Limb (tissue), 2 donors: ENCODE measurements around the gene VANGL1.

Source experiments
- DNase-seq, 2 donors: peaks; one replicate each; pipeline ENCODE4 v3.0.0-alpha.2; 2016; ENCODE audit errors: extremely low spot score in 2 of 2

The VANGL1 gene

DNA sequence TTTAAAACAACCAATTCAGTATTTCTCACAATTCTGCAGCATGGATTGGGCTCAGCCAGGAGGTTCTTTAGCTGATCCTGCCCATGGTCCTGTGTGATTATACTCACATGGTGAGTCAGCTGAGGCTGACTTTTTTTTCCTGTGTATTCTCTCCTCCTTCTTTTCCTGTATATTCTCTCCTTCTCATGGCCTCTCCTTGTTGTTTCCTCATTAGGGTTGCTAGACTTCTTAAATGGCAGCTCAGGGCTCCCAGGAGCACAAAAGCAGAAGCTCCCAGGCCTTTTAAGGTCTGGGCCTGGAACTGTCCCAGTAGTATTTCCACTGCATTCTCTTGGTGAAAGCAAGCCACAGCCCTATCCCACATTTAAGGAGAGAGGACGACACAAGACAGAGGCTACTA lies 26.8 kb downstream of the VANGL1 start:
- no peak for DNase-seq

DNA sequence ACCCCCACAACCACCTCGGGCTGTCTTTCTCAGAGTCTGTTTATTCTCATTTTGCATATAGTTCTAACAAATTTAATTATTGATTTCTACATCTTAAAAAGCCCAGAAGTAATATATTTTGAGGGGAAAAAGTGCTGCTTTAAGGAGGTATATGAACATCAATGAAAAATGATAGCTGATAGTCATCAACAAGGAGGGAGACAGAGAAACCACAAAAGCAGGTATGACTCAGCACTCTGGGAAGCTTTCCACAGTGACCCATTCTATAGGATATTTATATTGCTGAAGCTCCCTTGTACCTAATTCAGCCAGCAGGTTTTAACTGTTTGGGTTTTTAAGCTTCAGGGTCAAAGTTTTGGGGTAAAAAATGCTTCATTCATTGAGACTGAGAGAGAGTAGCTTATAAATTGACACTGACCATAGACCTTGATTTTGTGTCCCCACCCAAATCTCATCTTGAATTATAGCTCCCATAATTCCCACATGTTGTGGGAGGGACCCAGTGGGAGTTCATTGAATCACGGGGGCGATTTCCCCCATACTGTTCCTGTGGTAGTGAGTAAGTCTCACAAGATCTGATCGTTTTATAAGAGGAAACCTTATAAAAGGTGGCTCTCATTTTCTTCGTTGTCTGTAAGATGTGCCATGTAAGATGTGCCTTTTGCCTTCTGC lies 27.4 kb downstream of the VANGL1 start:
- DNase-seq: no peak

DNA sequence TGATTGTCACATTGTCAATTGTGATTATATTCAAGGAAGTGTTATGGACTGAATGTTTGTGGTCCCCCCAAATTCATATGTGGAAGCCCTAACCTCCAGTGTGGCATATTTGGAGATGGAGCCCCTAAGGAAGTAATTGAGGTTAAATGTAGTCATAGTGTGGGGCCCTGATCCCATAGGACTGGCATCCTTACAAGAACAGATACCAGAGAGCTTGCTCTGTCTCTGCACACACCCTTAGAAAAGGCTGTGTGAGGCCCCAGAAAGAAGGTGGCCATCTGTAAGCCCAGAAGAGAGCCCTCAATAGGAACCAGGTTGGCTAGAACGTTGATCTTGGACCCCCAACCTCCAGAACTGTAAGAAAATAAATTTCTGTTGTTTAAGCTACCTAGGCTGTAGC lies 28.1 kb downstream of the VANGL1 start:
- DNase-seq: no peak

DNA sequence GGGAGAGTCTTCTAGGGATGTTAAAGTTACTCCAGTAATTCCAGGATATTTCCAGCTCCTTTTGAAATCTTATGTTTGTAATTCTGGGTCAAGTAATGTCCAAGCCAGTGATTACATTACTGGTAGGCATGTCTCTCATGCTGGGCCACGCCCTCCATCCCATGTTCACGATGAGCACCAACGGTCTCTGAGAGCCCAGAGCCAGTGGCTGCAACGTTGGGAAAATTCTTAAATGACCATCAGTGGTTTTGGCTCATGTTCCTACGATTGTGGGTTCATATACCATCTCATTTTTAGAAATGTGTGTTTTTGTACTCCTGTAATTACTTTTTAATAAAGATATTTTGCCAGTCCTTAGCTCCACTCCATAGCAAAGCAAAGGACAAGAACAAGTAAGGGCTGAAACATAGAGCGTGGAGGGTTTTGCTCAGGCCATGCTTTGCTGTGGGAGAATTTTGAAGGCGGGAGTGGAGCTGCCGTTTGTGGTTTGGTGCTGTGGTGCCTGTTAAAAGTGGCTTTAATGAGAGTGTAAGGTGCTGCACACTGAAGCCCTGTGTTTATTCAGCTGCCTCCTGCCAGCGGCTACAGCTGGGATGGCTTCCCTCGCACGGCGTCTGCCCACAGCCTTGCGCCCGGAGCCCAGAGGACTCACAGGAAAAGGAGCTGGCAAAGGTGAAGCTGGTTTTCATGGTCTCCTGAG lies 28.9 kb downstream of the VANGL1 start:
- no peak for DNase-seq

DNA sequence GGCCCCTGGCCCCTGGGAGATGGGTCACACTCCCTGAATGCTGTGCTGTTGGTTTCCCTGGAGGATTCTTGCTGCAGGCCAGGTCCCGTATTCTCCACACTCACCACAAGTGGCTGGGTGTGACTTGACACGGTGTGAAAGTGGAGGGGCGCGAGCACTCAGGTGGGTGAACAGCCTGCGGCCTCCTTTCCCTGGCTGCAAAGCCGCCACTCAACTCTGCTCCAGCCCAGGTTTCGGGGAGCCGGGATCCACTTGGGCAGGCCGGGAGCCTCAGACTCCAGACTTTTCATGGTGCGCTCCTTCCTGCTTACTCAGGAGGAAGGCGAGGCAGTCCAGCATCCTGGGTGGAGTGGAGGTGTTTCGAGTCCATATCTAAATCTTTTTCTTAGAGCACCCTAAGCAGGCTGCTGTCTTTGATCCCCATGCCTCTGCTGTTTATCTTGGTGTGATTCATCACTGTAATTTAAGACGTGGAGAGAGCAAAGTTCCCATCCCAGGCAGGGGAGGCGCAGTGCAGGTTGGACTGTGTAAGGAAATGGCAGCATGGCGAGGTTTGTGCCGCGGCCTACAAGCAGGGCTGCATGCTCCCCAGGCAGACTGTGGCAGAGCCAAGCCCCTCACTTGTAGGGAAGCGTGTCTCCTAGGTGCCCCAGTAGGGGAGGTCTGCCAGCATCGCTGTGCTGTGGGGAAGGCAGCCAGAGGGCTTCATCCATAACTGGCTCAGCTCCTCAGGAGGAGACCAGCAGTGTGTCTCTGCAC lies 29.6 kb downstream of the VANGL1 start:
- DNase-seq: no peak

DNA sequence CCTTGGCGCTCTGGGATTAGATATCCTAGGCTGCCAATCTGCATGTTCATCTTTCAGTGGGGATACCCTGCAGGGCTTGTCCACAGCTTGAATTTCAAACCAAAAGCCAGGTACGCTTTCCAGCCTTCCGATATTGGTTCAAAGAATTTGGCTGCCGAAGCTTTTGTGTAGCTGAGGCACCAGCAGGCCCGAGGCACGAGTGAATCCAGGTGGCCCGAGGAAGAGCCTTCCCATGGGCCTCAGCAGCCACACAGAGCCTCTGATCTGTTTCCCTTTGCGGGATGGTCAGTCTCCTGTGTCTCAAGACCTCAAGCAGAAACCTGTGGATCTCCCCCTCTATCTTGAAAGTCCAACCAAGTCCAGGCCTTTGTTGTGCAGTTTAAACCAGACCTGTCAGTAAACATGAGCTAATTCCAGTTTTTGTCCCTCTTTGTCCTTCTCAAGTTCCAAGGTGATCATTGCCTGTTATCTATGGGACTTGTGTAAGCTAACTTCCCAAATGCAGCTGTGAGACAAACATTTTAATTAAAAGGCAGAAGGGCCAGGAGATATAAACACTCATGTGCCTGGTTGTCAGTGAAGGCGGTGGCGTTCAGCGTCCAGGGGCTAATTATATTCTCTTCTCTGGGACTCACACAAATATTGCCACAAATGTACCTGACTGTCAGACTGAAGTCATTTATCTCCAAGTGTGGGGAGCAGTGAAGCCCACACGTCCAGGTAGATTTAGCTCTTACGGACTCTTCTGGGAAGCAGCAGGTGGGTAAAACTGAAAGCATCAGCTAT lies 30.6 kb downstream of the VANGL1 start:
- no peak for DNase-seq

DNA sequence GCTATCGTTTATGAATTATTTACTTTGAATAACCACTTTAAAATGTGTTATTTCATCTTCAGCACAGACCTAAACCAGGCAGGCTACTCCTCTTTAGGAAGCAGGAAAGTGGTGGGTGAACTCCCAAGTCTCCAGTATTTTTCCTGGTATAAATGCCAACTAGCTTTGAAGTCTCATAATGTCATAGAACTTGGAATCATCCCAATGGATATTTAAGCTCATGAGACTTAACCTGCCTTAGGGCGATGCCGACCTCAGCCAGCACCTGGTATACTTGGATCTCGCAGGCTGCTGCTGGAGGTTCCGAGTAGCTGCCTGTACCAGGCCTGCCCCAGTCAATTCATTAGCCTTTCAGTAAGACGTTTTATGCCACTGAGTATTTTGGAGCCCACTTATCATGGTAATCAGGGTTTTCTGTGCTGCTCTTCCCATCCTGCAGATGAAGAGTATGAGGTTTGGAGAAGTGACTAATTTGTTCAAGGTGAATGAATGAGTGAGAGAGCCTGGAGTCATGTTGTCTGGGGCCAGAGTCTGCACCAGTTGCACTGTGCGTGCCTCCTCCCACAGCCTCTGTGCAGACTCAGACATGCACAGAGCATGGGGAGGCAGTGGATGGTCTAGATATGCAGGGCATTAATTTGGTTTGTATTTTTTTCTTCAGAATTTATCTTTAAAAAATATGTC lies 34.9 kb downstream of the VANGL1 start:
- DNase-seq: no peak

DNA sequence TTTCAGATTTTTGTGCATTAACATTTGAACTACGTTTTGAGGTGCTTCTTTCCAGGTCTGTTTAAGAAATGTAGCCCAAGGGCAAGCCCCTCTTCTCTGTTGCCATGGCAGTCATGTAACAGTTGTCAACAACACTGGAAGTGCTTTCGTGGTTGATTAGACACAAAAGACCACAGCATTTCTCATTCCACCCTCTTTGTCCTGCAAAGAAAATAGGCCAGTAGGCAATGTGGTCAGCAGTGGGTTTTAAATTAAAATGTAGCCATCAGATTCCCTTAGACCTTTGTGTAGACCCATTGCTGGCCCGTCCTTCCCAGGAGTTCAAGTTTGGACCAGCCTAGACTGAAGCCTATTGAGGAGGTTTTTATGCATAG lies 35.4 kb downstream of the VANGL1 start:
- DNase-seq: no peak

DNA sequence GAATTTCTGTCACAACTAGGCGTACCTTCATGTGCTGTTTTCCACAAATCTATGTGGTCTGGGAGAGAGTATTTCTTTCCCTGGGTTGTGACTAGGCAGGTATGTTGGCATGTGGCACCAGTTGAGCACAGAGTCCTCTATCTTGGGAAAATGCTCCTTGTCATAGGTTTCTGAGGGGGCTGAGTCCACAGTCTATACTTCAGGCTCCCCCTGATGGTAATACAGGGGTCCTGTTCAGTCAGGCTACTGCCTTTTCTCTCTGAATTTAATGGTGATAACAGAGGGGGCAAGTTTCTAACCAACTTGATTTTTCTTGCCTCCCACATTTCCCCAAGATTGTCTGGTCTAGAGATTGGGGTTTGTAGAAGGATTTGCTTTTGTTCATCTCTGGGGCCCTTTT lies 35.8 kb downstream of the VANGL1 start:
- DNase-seq: no peak

DNA sequence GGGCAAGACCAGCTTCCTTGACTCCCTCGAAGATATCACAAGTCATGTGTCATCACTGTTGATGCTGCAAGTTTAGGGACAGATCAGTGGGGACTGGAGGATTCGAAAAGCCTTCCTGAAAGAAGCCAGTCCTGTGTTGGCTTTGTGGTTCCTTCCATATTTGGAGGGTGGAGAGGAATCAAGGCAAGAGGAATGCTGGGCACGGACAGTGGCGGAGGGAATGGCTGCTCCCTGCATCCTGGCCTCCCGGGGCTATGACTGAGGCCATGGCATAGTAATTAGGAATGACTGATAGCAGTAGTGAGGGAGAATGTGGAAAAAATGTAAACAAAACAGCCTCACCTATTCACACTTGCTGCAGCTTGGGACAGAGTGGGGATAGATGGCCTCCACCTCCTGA lies 36.4 kb downstream of the VANGL1 start:
- DNase-seq: no peak

DNA sequence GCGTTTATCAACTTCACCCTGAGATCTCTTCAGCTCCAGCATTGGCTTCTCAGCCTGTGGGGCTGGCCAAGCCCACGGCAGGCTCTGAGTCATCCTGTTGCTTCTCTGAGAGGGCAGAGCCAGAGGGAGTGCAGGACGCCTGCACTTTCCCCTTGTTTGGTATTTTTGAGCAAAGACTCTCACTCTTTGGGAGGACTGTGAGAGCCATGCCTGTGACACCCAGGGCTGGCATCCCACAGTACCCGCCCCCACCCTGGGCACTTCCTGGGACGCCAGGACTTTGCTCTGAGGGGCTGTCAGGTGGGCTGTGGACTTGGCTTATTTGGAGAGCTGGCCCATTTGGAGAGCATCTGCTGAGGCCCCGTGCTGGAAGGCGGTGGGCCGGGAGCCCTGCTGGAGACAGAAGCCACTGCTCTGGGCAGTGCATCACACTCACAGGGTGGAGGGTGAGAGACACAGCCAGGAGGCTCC lies 37.4 kb downstream of the VANGL1 start:
- DNase-seq: no peak

DNA sequence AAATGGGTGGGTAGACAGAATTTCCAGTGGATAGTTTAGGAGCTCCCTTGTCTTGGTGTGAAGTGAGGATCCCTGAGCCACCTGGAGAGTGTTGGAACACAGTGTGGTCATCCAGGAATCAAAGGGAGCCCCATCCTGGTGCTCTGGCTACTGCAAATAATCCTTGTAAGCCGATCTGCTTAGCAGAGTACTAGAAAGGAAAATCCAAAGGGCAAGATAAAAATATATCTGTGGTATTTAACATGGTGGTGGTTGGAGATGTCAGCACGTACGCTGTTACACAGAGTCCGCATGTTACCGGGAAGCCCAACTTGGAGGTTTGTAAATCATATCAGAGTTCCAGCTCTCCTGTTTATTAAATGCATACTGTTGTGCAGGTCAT lies 39.0 kb downstream of the VANGL1 start:
- DNase-seq: no peak

DNA sequence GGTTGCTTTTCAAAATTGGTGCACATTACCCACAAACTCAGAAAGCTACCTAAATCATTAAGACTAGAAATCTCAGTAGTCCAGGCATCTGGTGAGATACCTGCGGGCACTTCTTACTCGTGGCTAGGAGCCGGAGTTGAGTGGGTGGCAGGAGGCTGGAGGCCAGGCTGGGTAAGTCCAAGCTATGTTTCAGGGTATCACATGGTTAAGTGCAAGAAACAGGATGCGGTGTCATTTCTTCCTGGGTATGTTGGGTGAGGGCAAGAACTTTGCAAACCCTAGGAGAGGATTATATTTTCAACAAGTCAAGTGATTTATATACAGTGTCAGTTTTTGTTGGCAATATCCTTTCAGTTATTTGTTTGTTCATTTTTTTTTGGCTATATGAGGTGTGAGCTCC lies 41.0 kb downstream of the VANGL1 start:
- DNase-seq: no peak

DNA sequence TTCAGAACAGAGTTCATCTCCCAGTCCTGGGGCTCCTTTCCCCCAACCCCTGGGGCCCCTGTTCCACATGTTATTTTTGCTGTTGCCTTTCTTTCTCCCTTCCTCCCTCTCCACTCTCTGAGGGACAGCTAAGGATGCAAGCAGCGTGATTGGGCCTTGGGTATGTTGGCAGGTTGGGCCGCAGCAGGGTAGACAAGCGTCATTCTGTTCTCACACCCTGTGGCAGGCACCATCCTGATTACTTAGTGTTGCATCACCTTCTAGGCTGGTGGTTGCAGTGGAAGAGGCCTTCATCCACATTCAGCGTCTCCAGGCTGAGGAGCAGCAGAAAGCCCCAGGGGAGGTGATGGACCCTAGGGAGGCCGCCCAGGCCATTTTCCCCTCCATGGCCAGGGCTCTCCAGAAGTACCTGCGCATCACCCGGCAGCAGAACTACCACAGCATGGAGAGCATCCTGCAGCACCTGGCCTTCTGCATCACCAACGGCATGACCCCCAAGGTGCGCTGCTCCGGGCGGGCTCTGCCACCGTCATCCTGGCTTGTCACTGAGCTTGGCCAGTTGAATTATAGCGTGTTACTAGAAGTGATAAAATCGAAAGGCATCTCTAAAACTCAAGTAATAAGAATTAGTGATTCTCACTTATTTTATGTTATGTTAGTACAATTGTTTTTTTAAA lies 43.4 kb downstream of the VANGL1 start:
- DNase-seq: no peak

DNA sequence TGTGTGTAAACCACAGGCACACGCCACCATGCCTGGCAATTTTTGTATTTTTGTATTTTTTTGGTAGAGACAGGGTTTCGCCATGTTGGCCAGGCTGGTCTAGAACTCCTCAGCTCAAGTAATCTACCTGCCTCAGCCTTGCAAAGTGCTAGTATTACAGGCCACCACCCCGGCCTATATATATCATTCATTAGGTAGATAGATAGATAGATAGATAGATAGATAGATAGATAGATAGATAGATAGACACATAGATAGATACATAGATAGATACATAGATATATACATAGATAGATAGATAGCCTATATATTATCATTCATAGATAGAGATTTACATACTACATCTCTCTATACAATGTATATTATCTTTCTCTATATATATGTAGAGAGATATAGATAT lies 46.0 kb downstream of the VANGL1 start:
- DNase-seq: no peak

DNA sequence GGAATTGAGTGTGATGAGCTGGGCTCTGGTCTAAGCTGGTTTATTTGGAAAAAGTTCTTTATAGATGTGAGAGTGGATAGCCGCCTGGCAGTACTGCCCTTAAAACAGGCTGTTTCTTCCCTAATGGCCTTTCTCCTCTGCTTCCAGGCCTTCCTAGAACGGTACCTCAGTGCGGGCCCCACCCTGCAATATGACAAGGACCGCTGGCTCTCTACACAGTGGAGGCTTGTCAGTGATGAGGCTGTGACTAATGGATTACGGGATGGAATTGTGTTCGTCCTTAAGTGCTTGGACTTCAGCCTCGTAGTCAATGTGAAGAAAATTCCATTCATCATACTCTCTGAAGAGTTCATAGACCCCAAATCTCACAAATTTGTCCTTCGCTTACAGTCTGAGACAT lies 49.2 kb downstream of the VANGL1 start:
- no peak for DNase-seq

DNA sequence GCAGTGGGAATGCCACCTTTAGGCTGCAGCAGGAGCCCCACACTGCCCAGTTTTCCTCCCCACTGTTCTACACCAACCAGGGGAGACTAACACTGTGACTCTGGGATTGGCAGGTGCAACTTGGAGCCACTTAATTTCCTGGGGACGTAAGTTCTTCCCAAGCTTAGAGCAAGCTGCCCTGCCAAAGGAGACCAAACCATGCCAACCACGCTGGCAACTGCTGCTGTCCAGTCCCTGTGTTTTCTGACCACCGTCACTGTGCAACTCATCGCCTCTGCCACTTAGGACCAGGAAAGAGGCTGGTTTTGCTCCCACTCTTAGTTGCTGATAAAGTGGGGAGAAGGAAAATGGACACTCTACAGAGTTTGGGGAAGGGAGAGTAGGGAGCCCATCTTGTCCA lies 50.5 kb downstream of the VANGL1 start:
- DNase-seq: no peak

DNA sequence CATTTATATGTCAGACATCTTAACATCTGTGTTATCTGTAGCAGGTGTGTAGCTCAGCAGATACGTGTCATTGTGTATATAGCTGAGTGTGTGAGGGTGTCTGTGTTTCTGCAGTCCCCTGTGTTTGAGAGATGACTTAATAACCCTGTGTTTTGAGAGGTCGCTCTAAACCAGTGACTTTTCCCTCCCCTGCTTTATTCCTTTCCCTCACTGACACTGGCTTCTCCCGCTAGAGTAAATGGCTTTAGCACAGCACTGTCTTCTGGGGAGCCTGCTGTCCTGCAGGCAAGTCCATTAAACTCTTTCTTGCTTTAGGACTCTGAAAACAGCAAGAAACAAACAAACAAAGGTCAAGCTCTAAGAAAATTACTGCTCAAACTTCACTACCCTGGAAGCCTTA lies 53.0 kb downstream of the VANGL1 start:
- DNase-seq: no peak

DNA sequence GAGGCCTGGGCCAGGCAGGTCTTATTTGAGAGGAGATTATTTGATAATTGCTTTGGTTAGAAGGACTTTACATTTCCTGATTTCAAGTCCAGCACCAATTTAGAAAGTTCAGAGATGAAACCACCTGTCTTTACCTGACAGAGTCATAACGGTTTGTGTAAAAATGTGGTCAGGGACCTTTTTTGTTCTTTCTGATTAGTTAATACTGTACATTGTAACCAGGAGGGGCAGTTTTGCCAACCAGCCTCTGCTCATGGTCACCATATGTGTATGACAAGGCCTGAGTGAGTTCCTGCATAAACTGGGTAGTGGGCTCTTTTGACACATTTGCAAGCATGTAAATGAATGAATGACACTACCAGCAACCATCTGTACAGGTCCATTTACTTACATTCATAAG lies 55.8 kb downstream of the VANGL1 start:
- DNase-seq: no peak

DNA sequence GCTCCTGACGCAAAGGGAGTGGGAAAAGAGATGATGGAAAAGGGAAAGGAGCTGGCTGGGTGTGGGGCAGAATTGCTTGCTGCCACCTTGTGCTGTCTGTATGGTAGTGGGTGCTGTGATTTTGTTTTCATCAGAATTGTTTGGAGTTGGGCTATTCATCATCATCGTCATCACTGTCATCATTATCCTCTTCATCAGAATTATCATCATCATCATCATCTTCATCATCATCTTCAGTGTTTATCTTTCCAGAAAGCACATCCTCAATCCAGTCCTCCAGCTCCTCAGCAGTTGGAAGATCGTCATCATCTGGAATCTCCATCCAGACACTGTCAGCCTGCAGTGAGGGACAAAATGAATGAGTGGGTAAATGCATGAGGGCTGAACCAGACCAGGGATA lies 59.3 kb downstream of the VANGL1 start:
- no peak for DNase-seq

DNA sequence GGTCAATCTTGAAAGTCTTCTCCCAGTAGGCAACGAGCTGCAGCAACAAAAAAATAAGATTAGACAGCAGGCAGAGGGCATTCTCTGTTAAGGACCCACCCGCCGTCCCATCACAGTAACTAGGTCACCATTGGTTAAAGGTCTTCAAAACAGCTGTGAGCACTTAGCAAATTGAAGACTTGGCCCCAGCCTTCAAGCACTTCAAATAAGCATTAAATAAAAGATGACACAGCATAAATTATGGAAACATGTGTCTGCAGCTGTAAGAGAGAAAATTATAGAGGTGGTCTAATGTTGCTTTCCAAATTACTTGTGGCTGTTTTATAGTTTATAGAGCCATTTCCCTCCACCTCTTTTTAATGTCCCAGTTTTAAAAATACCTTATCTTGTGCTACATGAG lies 61.2 kb downstream of the VANGL1 start:
- peak in 1 of 2 donors; percentile 12 for DNase-seq
